Measurements from ENCODE around the gene KHDC1. TPM values are rescaled to one million over a fixed set of nuclear protein-coding genes. Genes with fewer than 3 reads are reported as not detected.
"Not testable (repeated sequence)": the region's sequence is repeated elsewhere in the genome, so short reads cannot be mapped to it uniquely, and the experiment has no call there.

Gene KHDC1
- total RNA-seq, 3 donors from 2014 or later, result 0.32 to 1.0 (median 0.66) TPM

GRCh38 chr6:73285674-73286283 lies 22.8 kb upstream of the KHDC1 start:
- TF ChIP-seq POLR2AphosphoS5 (IDR thresholded peaks at IDR 0.05), result no peak
- TF ChIP-seq, protein P1, sequence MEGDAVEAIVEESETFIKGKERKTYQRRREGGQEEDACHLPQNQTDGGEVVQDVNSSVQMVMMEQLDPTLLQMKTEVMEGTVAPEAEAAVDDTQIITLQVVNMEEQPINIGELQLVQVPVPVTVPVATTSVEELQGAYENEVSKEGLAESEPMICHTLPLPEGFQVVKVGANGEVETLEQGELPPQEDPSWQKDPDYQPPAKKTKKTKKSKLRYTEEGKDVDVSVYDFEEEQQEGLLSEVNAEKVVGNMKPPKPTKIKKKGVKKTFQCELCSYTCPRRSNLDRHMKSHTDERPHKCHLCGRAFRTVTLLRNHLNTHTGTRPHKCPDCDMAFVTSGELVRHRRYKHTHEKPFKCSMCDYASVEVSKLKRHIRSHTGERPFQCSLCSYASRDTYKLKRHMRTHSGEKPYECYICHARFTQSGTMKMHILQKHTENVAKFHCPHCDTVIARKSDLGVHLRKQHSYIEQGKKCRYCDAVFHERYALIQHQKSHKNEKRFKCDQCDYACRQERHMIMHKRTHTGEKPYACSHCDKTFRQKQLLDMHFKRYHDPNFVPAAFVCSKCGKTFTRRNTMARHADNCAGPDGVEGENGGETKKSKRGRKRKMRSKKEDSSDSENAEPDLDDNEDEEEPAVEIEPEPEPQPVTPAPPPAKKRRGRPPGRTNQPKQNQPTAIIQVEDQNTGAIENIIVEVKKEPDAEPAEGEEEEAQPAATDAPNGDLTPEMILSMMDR (IDR thresholded peaks at IDR 0.05), result no peak
- no peak for TF ChIP-seq POLR2A (IDR thresholded peaks at IDR 0.05)
- H3K27me3 ChIP-seq, result no peaks in the 10 kb centered on the region
- no peak overlapping the region for H3K4me3 ChIP-seq
- no peak overlapping the region for H3K27ac ChIP-seq
- H3K9me3 ChIP-seq, result no peaks in the 10 kb centered on the region
- no peaks in the 10 kb centered on the region for H3K36me3 ChIP-seq
- no peaks in the 10 kb centered on the region for H3K4me1 ChIP-seq
- intact Hi-C loops (cut with DNase I; ENCODE audit: low total_unique reads), result no loop called here
- no peak for DNase-seq (ENCODE audit: low spot score in 2 of 2)

DNA sequence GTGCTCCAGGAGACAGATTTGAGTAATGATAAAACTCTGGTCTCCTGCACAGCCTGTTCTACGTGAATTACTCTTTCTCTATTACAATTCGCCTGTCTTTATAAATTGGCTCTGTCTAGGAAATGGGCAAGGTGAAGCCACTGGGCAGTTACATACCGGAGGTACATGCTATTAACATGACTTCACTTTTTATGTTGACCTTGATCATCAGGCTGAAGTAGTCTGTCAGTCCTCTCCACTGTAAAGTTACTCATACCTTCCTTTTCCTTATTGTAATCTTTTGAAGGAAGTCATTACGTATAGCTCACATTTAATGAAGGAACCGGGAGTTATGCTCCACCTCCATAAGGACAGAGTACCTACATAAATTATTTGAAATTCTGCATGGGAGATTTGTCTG lies 19.9 kb upstream of the KHDC1 start:
- no peaks in the 10 kb centered on the region for H3K36me3 ChIP-seq
- H3K4me3 ChIP-seq, result no peak overlapping the region
- no peak overlapping the region for H3K27ac ChIP-seq
- H3K4me1 ChIP-seq, result no peaks in the 10 kb centered on the region
- no peaks in the 10 kb centered on the region for H3K9me3 ChIP-seq
- intact Hi-C loops (cut with DNase I; ENCODE audit: low total_unique reads), result no loop called here
- TF ChIP-seq POLR2AphosphoS5 (IDR thresholded peaks at IDR 0.05) (no peak), POLR2A (IDR thresholded peaks at IDR 0.05) (no peak)
- TF ChIP-seq, protein P1 (IDR thresholded peaks at IDR 0.05), result no peak
- H3K27me3 ChIP-seq, result no peaks in the 10 kb centered on the region
- DNase-seq (ENCODE audit: low spot score in 2 of 2), result no peak

DNA sequence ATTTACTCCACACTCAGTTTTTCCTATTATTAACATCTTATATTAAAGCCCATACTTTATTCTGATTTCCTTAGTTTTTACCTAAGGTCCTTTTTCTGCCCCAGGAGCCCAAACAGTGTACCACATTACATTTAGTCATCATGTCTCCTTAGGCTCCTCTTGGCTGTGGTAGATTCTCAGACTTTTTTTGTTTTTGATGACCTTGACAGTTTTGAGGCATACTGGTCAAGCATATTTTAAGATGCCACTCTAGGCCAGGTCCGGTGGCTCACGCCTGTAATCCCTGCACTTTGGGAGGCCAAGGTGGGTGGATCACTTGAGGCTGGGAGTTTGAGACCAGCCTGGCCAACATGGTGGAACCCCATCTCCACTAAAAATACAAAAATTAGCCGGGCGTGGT lies 18.7 kb upstream of the KHDC1 start:
- H3K9me3 ChIP-seq; H3K4me1 ChIP-seq; DNase-seq (ENCODE audit: low spot score in 2 of 2); intact Hi-C loops (cut with DNase I; ENCODE audit: low total_unique reads); H3K27me3 ChIP-seq; H3K36me3 ChIP-seq; H3K27ac ChIP-seq; H3K4me3 ChIP-seq: not testable (repeated sequence)

GRCh38 chr6:73269296-73269695 lies 6.3 kb upstream of the KHDC1 start:
- H3K27ac ChIP-seq; H3K4me1 ChIP-seq; H3K27me3 ChIP-seq; H3K9me3 ChIP-seq; intact Hi-C loops (cut with DNase I; ENCODE audit: low total_unique reads); H3K4me3 ChIP-seq; DNase-seq (ENCODE audit: low spot score in 2 of 2); H3K36me3 ChIP-seq: not testable (repeated sequence)

GRCh38 chr6:73268896-73269295 lies 5.9 kb upstream of the KHDC1 start:
- intact Hi-C loops (cut with DNase I; ENCODE audit: low total_unique reads); H3K27ac ChIP-seq; DNase-seq (ENCODE audit: low spot score in 2 of 2); H3K27me3 ChIP-seq; H3K9me3 ChIP-seq; H3K36me3 ChIP-seq; H3K4me1 ChIP-seq; H3K4me3 ChIP-seq: not testable (repeated sequence)

- intact Hi-C loops (cut with DNase I; ENCODE audit: low total_unique reads), result no loop called here
- no peaks in the 10 kb centered on the region for H3K36me3 ChIP-seq
- TF ChIP-seq POLR2AphosphoS5 (IDR thresholded peaks at IDR 0.05) (no peak), POLR2A (IDR thresholded peaks at IDR 0.05) (no peak)
- TF ChIP-seq, protein P1 (IDR thresholded peaks at IDR 0.05), result no peak
- H3K4me1 ChIP-seq, result no peaks in the 10 kb centered on the region
- no peaks in the 10 kb centered on the region for H3K27me3 ChIP-seq
- DNase-seq (ENCODE audit: low spot score in 2 of 2), result peak in 1 of 2 donors; percentile 56
- H3K27ac ChIP-seq, result peak overlapping the region in 1 of 2 donors; percentile 14
- H3K4me3 ChIP-seq, result no peak overlapping the region
- H3K9me3 ChIP-seq, result no peaks in the 10 kb centered on the region
Measured at GRCh38 chr6:73264446-73264845, 1.4 kb upstream of the KHDC1 start.

DNA sequence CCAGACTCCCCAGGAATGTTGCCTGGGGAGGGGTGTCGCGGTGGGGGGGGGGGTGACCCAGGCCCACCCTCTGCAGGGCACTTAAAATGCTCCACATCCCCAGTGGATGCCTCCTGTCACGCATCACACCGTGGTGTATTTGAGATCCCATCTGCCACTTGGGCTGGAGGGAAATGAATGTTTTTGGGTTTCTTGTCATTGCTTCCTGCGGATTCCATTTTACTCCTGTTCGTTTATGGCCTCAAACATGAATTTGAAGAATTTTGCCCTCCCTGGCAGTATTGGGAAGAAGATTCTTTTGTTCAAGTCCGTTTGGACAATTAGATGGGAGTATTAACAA lies 544 bp upstream of the KHDC1 start:
- peak overlapping the region; percentile 60 to 84 for H3K27ac ChIP-seq
- H3K36me3 ChIP-seq, result no peaks in the 10 kb centered on the region
- H3K27me3 ChIP-seq, result no peaks in the 10 kb centered on the region
- no peak for TF ChIP-seq POLR2AphosphoS5 (IDR thresholded peaks at IDR 0.05)
- no peak for TF ChIP-seq POLR2A (IDR thresholded peaks at IDR 0.05)
- TF ChIP-seq, protein P1 (IDR thresholded peaks at IDR 0.05), result no peak
- H3K9me3 ChIP-seq, result no peaks in the 10 kb centered on the region
- H3K4me3 ChIP-seq, result peak overlapping the region; percentile 54 to 95 (median 69)
- intact Hi-C loops (cut with DNase I; ENCODE audit: low total_unique reads), result loop anchor here (1.0 kb wide), 1 partner anchor 38 kb away; the partner anchor contains the start of gene KHDC1L
- no peak for DNase-seq (ENCODE audit: low spot score in 2 of 2)
- H3K4me1 ChIP-seq, result no peaks in the 10 kb centered on the region

Measured in breast epithelium (tissue), 4 donors.